K562 (cell line): Measurements from ENCODE around the gene MTA1. TPM values are rescaled to one million over a fixed set of nuclear protein-coding genes. Genes with fewer than 3 reads are reported as not detected.

Experiments used
- ATAC-seq: fragments of 200-7000 bp; cut with Tn5 transposase; 3 replicates; pipeline ENCODE4 v1.9.1; 2020; ENCODE audit warnings: moderate library complexity
- BruUV-seq: library from RNA; stranded (reverse); fragments of 400-500 nt; replicated peaks from 2 replicates; lab custom pipeline; 2021; lab: Mats Ljungman, UMichigan
- CTCF ChIA-PET: fragments of 300-600 bp; formaldehyde crosslinking; extraction: SDS; loops from one replicate; lab custom pipeline; 2021; ENCODE audit warnings: low intra/inter-chr PET ratio; lab: Yijun Ruan, JAX
- POLR2A ChIA-PET: fragments of 300-600, 350-650 bp; sonication (Branson Sonifier 250); formaldehyde crosslinking; extraction: SDS; loops from one replicate; lab custom pipeline; 2021; ENCODE audit warnings: antibody characterized with exemption, inconsistent platforms; lab: Yijun Ruan, JAX
- DNase-seq, 4 experiments: peaks; one replicate each; pipeline versions ENCODE4 v3.0.0 to v3.0.0-alpha.2; 2011 to 2018; ENCODE audit warnings: low spot score in 3 of 4, mixed read lengths in 3 of 4; ENCODE audit errors: extremely low read depth in 1 of 4
- FAIRE-seq: peaks from 2 replicates; lab custom pipeline; 2011; peaks lifted over from hg19 to GRCh38; lab: Jason Lieb, UNC
- H2AFZ ChIP-seq: 2 replicates; pipeline ENCODE4 v1.6.0; 2011; ENCODE audit warnings: low read depth, low read length, control low read depth, inconsistent platforms
- H3K27ac ChIP-seq: fragments of 200-600 bp; 3 replicates; pipeline ENCODE4 v1.8.0; 2011; ENCODE audit warnings: low read depth, mild to moderate bottlenecking, control low read depth, inconsistent platforms, low read length, moderate library complexity, mixed read lengths; ENCODE audit errors: extremely low read depth
- H3K27me3 ChIP-seq, 2 experiments: fragments of 300-600 bp in 1 of 2; 2 replicates in 1 of 2; 3 replicates in 1 of 2; pipeline versions ENCODE4 v1.6.0 to v1.8.0; 2011; ENCODE audit warnings: inconsistent platforms in 2 of 2, low read length in 2 of 2, mild to moderate bottlenecking in 1 of 2, mixed read lengths in 1 of 2, moderate library complexity in 1 of 2; ENCODE audit not compliant: control insufficient read depth in 2 of 2, insufficient read depth in 2 of 2
- H3K36me3 ChIP-seq: fragments of 300-600 bp; 3 replicates; pipeline ENCODE4 v1.8.0; 2011; ENCODE audit warnings: mild to moderate bottlenecking, low read length, inconsistent platforms; ENCODE audit not compliant: control insufficient read depth, insufficient read depth
- H3K4me1 ChIP-seq, 2 experiments: fragments of 200-600 bp in 1 of 2; replicated peaks in 1 of 2; 2 replicates in 1 of 2; 3 replicates in 1 of 2; pipeline versions ENCODE4 v1.5.1 to v1.8.0; 2011; ENCODE audit warnings: inconsistent platforms in 2 of 2, low read length in 2 of 2, mild to moderate bottlenecking in 1 of 2, mixed read lengths in 1 of 2, moderate library complexity in 1 of 2; ENCODE audit not compliant: control insufficient read depth in 2 of 2, insufficient read depth in 2 of 2
- H3K4me2 ChIP-seq: 2 replicates; pipeline ENCODE4 v1.6.1; 2011; ENCODE audit warnings: low read length, control low read depth, inconsistent platforms, mixed read lengths; ENCODE audit not compliant: insufficient read depth
- H3K4me3 ChIP-seq: fragments of 200-600 bp; sonication (generic), shearing (Covaris generic); 2 replicates; pipeline ENCODE4 v1.5.1; 2016; ENCODE audit warnings: control low read depth, inconsistent platforms
- H3K79me2 ChIP-seq: fragments of 200-600 bp; 3 replicates; pipeline ENCODE4 v1.8.0; 2011; ENCODE audit warnings: low read length, inconsistent platforms; ENCODE audit not compliant: control insufficient read depth, insufficient read depth
- H3K9ac ChIP-seq, 2 experiments: 2 replicates each; pipeline versions ENCODE4 v1.6.0 to v1.6.1; 2011; ENCODE audit warnings: low read depth in 2 of 2, low read length in 2 of 2, control low read depth in 1 of 2, inconsistent platforms in 1 of 2, mild to moderate bottlenecking in 1 of 2, mixed read lengths in 1 of 2; ENCODE audit not compliant: insufficient read depth in 1 of 2
- H3K9me1 ChIP-seq: one replicate; pipeline ENCODE4 v1.6.0; 2011; ENCODE audit warnings: inconsistent platforms, mild to moderate bottlenecking, low read length, moderate library complexity; ENCODE audit not compliant: control insufficient read depth, insufficient read depth
- H3K9me3 ChIP-seq: replicated peaks from 2 replicates; pipeline ENCODE4 v1.5.1; 2011; ENCODE audit warnings: low read depth, low read length, inconsistent platforms; ENCODE audit not compliant: control insufficient read depth, insufficient read depth
- H4K20me1 ChIP-seq: replicated peaks from 2 replicates; pipeline ENCODE4 v1.6.1; 2011; ENCODE audit warnings: low read length, inconsistent platforms, mixed read lengths; ENCODE audit not compliant: control insufficient read depth, insufficient read depth
- FOXP4 ChIP-seq: sonication (generic); formaldehyde crosslinking; IDR thresholded peaks from 2 replicates; pipeline ENCODE4 v1.8.0; 2022; ENCODE audit warnings: mild to moderate bottlenecking, missing genetic modification reagents, borderline replicate concordance
- NFE2L1 ChIP-seq: fragments of 450-650 bp; IDR thresholded peaks from 2 replicates; pipeline ENCODE4 v1.6.1; 2016; ENCODE audit warnings: missing genetic modification characterization, low read depth, mild to moderate bottlenecking, missing compliant biosample characterization, moderate library complexity, borderline replicate concordance
- NR2C2 ChIP-seq, 2 experiments: fragments of 200-800 bp in 1 of 2; sonication (Bioruptor generic) in 1 of 2; sonication (generic) in 1 of 2; formaldehyde crosslinking in 1 of 2; IDR thresholded peaks; 2 replicates each; pipeline versions ENCODE4 v1.6.1 to v1.8.0; 2016 to 2022; ENCODE audit warnings: mild to moderate bottlenecking in 1 of 2, missing compliant biosample characterization in 1 of 2, missing genetic modification characterization in 1 of 2, missing genetic modification reagents in 1 of 2
- ZNF12 ChIP-seq: sonication (generic); formaldehyde crosslinking; IDR thresholded peaks from 2 replicates; pipeline ENCODE4 v1.4.0; 2020; ENCODE audit warnings: mild to moderate bottlenecking, missing genetic modification reagents
- ZNF384 ChIP-seq: IDR thresholded peaks from 2 replicates; pipeline ENCODE4 v1.6.1; 2012; ENCODE audit warnings: low read depth, low read length, improper control_type of control experiment
- WGBS: fragments of 100-300 bp; shearing (Covaris generic); methylation state at CpG from one replicate; pipeline ENCODE4 v1.1.6; 2016; ENCODE audit warnings: low coverage, mixed read lengths; ENCODE audit not compliant: insufficient coverage; ENCODE audit errors: missing lambda C conversion rate; 5-methylcytosine and 5-hydroxymethylcytosine counted together
- in situ Hi-C: fragments of 300-500 bp; cut with MboI; formaldehyde crosslinking; loops from 4 replicates; pipeline ENCODE4 v1.15.0; 2018; ENCODE audit warnings: inconsistent platforms, mixed read lengths
- intact Hi-C: fragments of 100-400 bp; cut with micrococcal nuclease; formaldehyde crosslinking; loops from 2 replicates; pipeline ENCODE4 v1.14.2; 2022
- polyA plus RNA-seq, 8 experiments: library from polyadenylated mRNA; depleted of rRNA in 4 of 8; stranded (reverse) in 5 of 8; unstranded in 3 of 8; fragments of >200 nt; fragmentation: Nextera tagmentation in 2 of 8; fragmentation: Illumina TruSeq in 1 of 8; extraction: Ambion mirVana in 2 of 8; extraction: Trizol in 1 of 8; gene quantifications; 2 replicates each; pipeline versions ENCODE4 v1.2.1 to v1.2.3, GENCODE V29; 2011 to 2014; ENCODE audit warnings: inconsistent platforms in 1 of 8, missing spikeins in 1 of 8
- total RNA-seq, 7 experiments: library from RNA; depleted of rRNA in 6 of 7; stranded (reverse); fragments of >200 nt in 6 of 7; fragmentation: Illumina TruSeq in 2 of 7; extraction: Trizol in 2 of 7; gene quantifications; 2 replicates each; pipeline versions ENCODE4 v1.2.1 to v1.2.3, GENCODE V29; 2011 to 2021; ENCODE audit warnings: low replicate concordance in 1 of 7
- TF ChIP-seq, protein P1 (sequence below): IDR thresholded peaks from 2 replicates; pipeline ENCODE4 v1.6.1; 2011; ENCODE audit not compliant: insufficient read length; ENCODE audit errors: extremely low read depth

Gene MTA1
- total and polyA plus RNA-seq, 9 of the 15 experiments (the other 6 are each of a cell fraction or from before 2014, with no cell fraction given), result 0.13 to 118 (median 32.3) TPM

DNA sequence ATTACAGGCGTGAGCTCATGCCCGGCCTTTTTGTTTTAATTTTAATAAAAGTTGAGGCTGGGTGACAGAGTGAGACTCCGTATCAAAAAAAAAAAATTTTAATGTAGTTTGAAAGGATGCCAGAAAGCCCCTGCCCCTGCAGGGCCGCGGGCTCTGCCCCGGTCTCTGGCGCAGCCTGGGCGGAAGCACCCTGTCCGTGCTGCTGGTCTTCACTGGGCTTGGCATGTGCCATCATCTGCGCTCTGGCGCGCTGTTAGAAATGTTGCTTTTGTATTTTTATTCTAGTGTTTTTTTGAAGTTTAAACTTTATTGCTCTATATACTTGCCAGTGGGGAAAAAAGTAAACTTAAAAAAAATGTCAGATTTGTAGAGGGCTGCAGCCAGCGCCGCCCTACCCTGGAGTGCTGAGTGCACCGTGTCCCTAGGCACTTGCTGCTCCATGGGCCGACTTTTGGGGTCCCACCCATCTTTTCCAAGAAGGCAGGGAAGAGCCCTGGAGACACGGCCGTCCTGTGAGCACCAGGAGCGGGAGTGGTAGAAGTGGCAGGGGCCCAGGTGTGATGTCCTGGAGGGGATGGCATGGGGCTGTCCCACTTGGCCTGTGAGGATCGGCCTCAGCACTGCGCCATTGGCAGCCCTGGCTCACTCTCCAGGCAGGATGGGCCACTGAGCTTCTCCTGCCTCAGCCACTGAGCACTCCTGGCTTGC lies 4.0 kb downstream of the MTA1 start:
- no TSS peak for BruUV-seq
- H3K27me3 ChIP-seq, result no peaks in the 10 kb centered on the region
- TF ChIP-seq NFE2L1 (tag), result no peak
- TF ChIP-seq ZNF384, result no peak
- no peak for TF ChIP-seq NR2C2 (CRISPR knock-in tag; IDR thresholded peaks at IDR 0.05)
- TF ChIP-seq NR2C2 (tag; IDR thresholded peaks at IDR 0.05), result no peak
- TF ChIP-seq ZNF12 (CRISPR knock-in tag), result no peak
- TF ChIP-seq FOXP4 (CRISPR knock-in tag), result no peak
- TF ChIP-seq, protein P1, sequence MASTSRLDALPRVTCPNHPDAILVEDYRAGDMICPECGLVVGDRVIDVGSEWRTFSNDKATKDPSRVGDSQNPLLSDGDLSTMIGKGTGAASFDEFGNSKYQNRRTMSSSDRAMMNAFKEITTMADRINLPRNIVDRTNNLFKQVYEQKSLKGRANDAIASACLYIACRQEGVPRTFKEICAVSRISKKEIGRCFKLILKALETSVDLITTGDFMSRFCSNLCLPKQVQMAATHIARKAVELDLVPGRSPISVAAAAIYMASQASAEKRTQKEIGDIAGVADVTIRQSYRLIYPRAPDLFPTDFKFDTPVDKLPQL, result no peak
- DNase-seq, result no peak
- ATAC-seq, result no peak
- no peaks in the 10 kb centered on the region; the same call in 1 of the 2 replicates for H3K9me3 ChIP-seq
- WGBS, result 95% methylated on average over 17 of the region's 21 CpGs
- intact Hi-C loops (no loop called here), in situ Hi-C loops (no loop called here)
- H3K27ac ChIP-seq, result no peak overlapping the region
- peaks cover 6% of the 10 kb centered on the region for H3K9me1 ChIP-seq
- no peak overlapping the region for H3K4me3 ChIP-seq
- no peak overlapping the region for H3K9ac ChIP-seq
- POLR2A ChIA-PET, result interaction anchor here (1.6 kb wide), 1 partner anchor 12 kb away, joined by 4 read pairs; no protein-coding TSS in a partner anchor
- no peak for FAIRE-seq
- H4K20me1 ChIP-seq, result no peaks in the 10 kb centered on the region
- peaks cover 55% of the 10 kb centered on the region; the same call in 2 of the 3 replicates for H3K36me3 ChIP-seq
- H3K4me2 ChIP-seq, result no peak overlapping the region
- H3K79me2 ChIP-seq, result peaks cover 86% of the 10 kb centered on the region
- no peak overlapping the region for H2AFZ ChIP-seq
- CTCF ChIA-PET, result no interaction called here
- peaks cover 10 to 62% of the 10 kb centered on the region in 2 experiments; a peak in 4 of 5 replicates for H3K4me1 ChIP-seq
